Putamen (tissue), 1 donor: Measurements from ENCODE around the gene DAD1.
"Not testable (repeated sequence)": the region's sequence is repeated elsewhere in the genome, so short reads cannot be mapped to it uniquely, and the experiment has no call there.

Experiments used
- DNase-seq: peaks from one replicate; pipeline ENCODE4 v3.0.0-alpha.2; 2016; ENCODE audit warnings: low spot score

The DAD1 gene

GRCh38 chr14:22589096-22589839 lies at the start of gene DAD1:
TSS of gene DAD1 (minus strand) at chr14:22589224. CDS start at chr14:22589157, 67 bp downstream.
- DNase-seq = peak; percentile 99

- DNase-seq = not testable (repeated sequence)
Observed at GRCh38 chr14:22635980-22636379, 47.0 kb upstream of the DAD1 start.

- DNase-seq = no peak
Observed at GRCh38 chr14:22634233-22634900, 45.3 kb upstream of the DAD1 start.

- DNase-seq = no peak
Observed at GRCh38 chr14:22630486-22630885, 41.5 kb upstream of the DAD1 start.

- DNase-seq = no peak
Observed at GRCh38 chr14:22630066-22630465, 41.0 kb upstream of the DAD1 start.

GRCh38 chr14:22629361-22629760 lies 40.3 kb upstream of the DAD1 start:
- no peak for DNase-seq

- no peak for DNase-seq
Observed at GRCh38 chr14:22627506-22628263, 38.7 kb upstream of the DAD1 start.

GRCh38 chr14:22626590-22626989 lies 37.6 kb upstream of the DAD1 start:
- no peak for DNase-seq

GRCh38 chr14:22623047-22623446 lies 34.0 kb upstream of the DAD1 start:
- DNase-seq = no peak

GRCh38 chr14:22622255-22622654 lies 33.2 kb upstream of the DAD1 start:
- no peak for DNase-seq

- not testable (repeated sequence) for DNase-seq
Observed at GRCh38 chr14:22615765-22616164, 26.7 kb upstream of the DAD1 start.

- no peak for DNase-seq
Observed at GRCh38 chr14:22614240-22614799, 25.3 kb upstream of the DAD1 start.

GRCh38 chr14:22613736-22614239 lies 24.8 kb upstream of the DAD1 start:
- no peak for DNase-seq

GRCh38 chr14:22613106-22613695 lies 24.2 kb upstream of the DAD1 start:
- DNase-seq = no peak

GRCh38 chr14:22610931-22611330 lies 21.9 kb upstream of the DAD1 start:
- DNase-seq = no peak

- DNase-seq = no peak
Observed at GRCh38 chr14:22607291-22607690, 18.3 kb upstream of the DAD1 start.

GRCh38 chr14:22606380-22606779 lies 17.4 kb upstream of the DAD1 start:
- DNase-seq = no peak

GRCh38 chr14:22602862-22603261 lies 13.8 kb upstream of the DAD1 start:
- DNase-seq = no peak

GRCh38 chr14:22601996-22602395 lies 13.0 kb upstream of the DAD1 start:
- no peak for DNase-seq

- no peak for DNase-seq
Observed at GRCh38 chr14:22601456-22601855, 12.4 kb upstream of the DAD1 start.

GRCh38 chr14:22600027-22600426 lies 11.0 kb upstream of the DAD1 start:
- no peak for DNase-seq

- DNase-seq = no peak
Observed at GRCh38 chr14:22599349-22599748, 10.3 kb upstream of the DAD1 start.
